Glutamatergic neuron (in vitro differentiated cells): ENCODE results near the gene FSTL1. TPM values are rescaled to one million over a fixed set of nuclear protein-coding genes. Genes with fewer than 3 reads are reported as not detected.

Experiments used
- DNase-seq: peaks from one replicate; pipeline ENCODE4 v3.0.0; 2022
- H3K27ac Mint-ChIP-seq: one replicate; pipeline ENCODE4 v1.8.0; 2020; ENCODE audit warnings: mild to moderate bottlenecking, mixed read lengths, inconsistent platforms; ENCODE audit not compliant: unreplicated experiment
- H3K27me3 Mint-ChIP-seq: one replicate; pipeline ENCODE4 v1.8.0; 2020; ENCODE audit warnings: mild to moderate bottlenecking, moderate library complexity, mixed read lengths, inconsistent platforms; ENCODE audit not compliant: unreplicated experiment
- H3K36me3 Mint-ChIP-seq: one replicate; pipeline ENCODE4 v1.8.0; 2020; ENCODE audit warnings: mild to moderate bottlenecking, mixed read lengths, inconsistent platforms; ENCODE audit not compliant: unreplicated experiment
- H3K4me1 Mint-ChIP-seq: one replicate; pipeline ENCODE4 v1.8.0; 2020; ENCODE audit warnings: mild to moderate bottlenecking, low read depth, mixed read lengths, inconsistent platforms; ENCODE audit not compliant: unreplicated experiment
- H3K4me3 Mint-ChIP-seq: one replicate; pipeline ENCODE4 v1.8.0; 2020; ENCODE audit warnings: mild to moderate bottlenecking, mixed read lengths, inconsistent platforms; ENCODE audit not compliant: unreplicated experiment
- H3K9me3 Mint-ChIP-seq: one replicate; pipeline ENCODE4 v1.8.0; 2020; ENCODE audit warnings: mild to moderate bottlenecking, moderate library complexity, mixed read lengths, inconsistent platforms; ENCODE audit not compliant: unreplicated experiment
- CTCF ChIP-seq: fragments of 200-600 bp; sonication (generic); IDR thresholded peaks from one replicate; pipeline ENCODE4 v1.5.0; 2021; ENCODE audit not compliant: partially characterized antibody, unreplicated experiment
- total RNA-seq: library from RNA; stranded (reverse); fragmentation: NEBNext Ultra II Directional; extraction: Animal tissue kit (Norgen Biotek cat#: 25700); gene quantifications from one replicate; pipeline ENCODE4 v1.2.1, GENCODE V29; 2021; ENCODE audit not compliant: unreplicated experiment

Gene FSTL1
- total RNA-seq, 1 donor from 2014 or later = 206 TPM

- Mint-ChIP-seq H3K4me1 (peaks cover 7% of the 10 kb centered on the region), H3K27ac (no peak overlapping the region), H3K4me3 (no peak overlapping the region), H3K27me3 (peaks cover 3% of the 10 kb centered on the region), H3K36me3 (peaks cover 6% of the 10 kb centered on the region), H3K9me3 (peaks cover 1% of the 10 kb centered on the region)
- no peak for DNase-seq
- TF ChIP-seq CTCF = no peak
Measured at GRCh38 chr3:120460181-120460790, 9.5 kb upstream of the FSTL1 start.

- peaks cover 1% of the 10 kb centered on the region for H3K9me3 Mint-ChIP-seq
- peaks cover 3% of the 10 kb centered on the region for H3K27me3 Mint-ChIP-seq
- peaks cover 5% of the 10 kb centered on the region for H3K4me1 Mint-ChIP-seq
- no peak overlapping the region for H3K27ac Mint-ChIP-seq
- no peak for TF ChIP-seq CTCF
- peaks cover 6% of the 10 kb centered on the region for H3K36me3 Mint-ChIP-seq
- H3K4me3 Mint-ChIP-seq = no peak overlapping the region
- no peak for DNase-seq
Measured at GRCh38 chr3:120459196-120459595, 8.4 kb upstream of the FSTL1 start.

- no peak for DNase-seq
- Mint-ChIP-seq H3K4me3 (no peak overlapping the region), H3K36me3 (peaks cover 6% of the 10 kb centered on the region), H3K27ac (no peak overlapping the region), H3K27me3 (peaks cover 2% of the 10 kb centered on the region), H3K4me1 (peaks cover 5% of the 10 kb centered on the region), H3K9me3 (peaks cover 4% of the 10 kb centered on the region)
- no peak for TF ChIP-seq CTCF
Measured at GRCh38 chr3:120457827-120458226, 7.0 kb upstream of the FSTL1 start.

GRCh38 chr3:120454076-120454689 is 3.4 kb upstream of the FSTL1 start:
- no peak overlapping the region for H3K4me3 Mint-ChIP-seq

More at GRCh38 chr3:120454076-120454689, 3.4 kb upstream of the FSTL1 start:
- no peak for DNase-seq
- TF ChIP-seq CTCF = no peak
- H3K27me3 Mint-ChIP-seq = peaks cover 10% of the 10 kb centered on the region
- no peak overlapping the region for H3K27ac Mint-ChIP-seq
- H3K36me3 Mint-ChIP-seq = peaks cover 6% of the 10 kb centered on the region
- peaks cover 4% of the 10 kb centered on the region for H3K4me1 Mint-ChIP-seq
- H3K9me3 Mint-ChIP-seq = peaks cover 10% of the 10 kb centered on the region
